HG02763 (cell line): ENCODE data around the gene SLC35D3.
"Not testable (repeated sequence)": the region's sequence is repeated elsewhere in the genome, so short reads cannot be mapped to it uniquely, and the experiment has no call there.

ENCODE experiments used
- ATAC-seq: cut with Tn5 transposase; IDR thresholded peaks from one replicate; pipeline ENCODE4 v1.9.1; 2021; ENCODE audit warnings: mild to moderate bottlenecking, moderate library complexity; ENCODE audit not compliant: unreplicated experiment

Gene SLC35D3

GRCh38 chr6:136921936-136922684 is at the start of gene SLC35D3:
TSS of gene SLC35D3 (plus strand) at chr6:136922301. CDS start at chr6:136922429, 128 bp downstream.
- ATAC-seq = no peak

GRCh38 chr6:136873748-136874147 is 48.4 kb upstream of the SLC35D3 start:
- ATAC-seq = no peak

- ATAC-seq = not testable (repeated sequence)
Measured at GRCh38 chr6:136876469-136876868, 45.6 kb upstream of the SLC35D3 start.

GRCh38 chr6:136880748-136881460 is 41.2 kb upstream of the SLC35D3 start:
- ATAC-seq = no peak

GRCh38 chr6:136886091-136886490 is 36.0 kb upstream of the SLC35D3 start:
- ATAC-seq = no peak

GRCh38 chr6:136887953-136888352 is 34.1 kb upstream of the SLC35D3 start:
- ATAC-seq = no peak

- ATAC-seq = no peak
Measured at GRCh38 chr6:136889271-136890193, 32.6 kb upstream of the SLC35D3 start.

- no peak for ATAC-seq
Measured at GRCh38 chr6:136890194-136890839, 31.8 kb upstream of the SLC35D3 start.

GRCh38 chr6:136890986-136891385 is 31.1 kb upstream of the SLC35D3 start:
- ATAC-seq = no peak

- no peak for ATAC-seq
Measured at GRCh38 chr6:136893187-136893586, 28.9 kb upstream of the SLC35D3 start.

GRCh38 chr6:136895901-136896300 is 26.2 kb upstream of the SLC35D3 start:
- ATAC-seq = no peak

- no peak for ATAC-seq
Measured at GRCh38 chr6:136897071-136897470, 25.0 kb upstream of the SLC35D3 start.

GRCh38 chr6:136901212-136901784 is 20.8 kb upstream of the SLC35D3 start:
- ATAC-seq = no peak

GRCh38 chr6:136904477-136904876 is 17.6 kb upstream of the SLC35D3 start:
- not testable (repeated sequence) for ATAC-seq

GRCh38 chr6:136914947-136915346 is 7.2 kb upstream of the SLC35D3 start:
- ATAC-seq = no peak

- no peak for ATAC-seq
Measured at GRCh38 chr6:136918706-136919105, 3.4 kb upstream of the SLC35D3 start.

- no peak for ATAC-seq
Measured at GRCh38 chr6:136920216-136920615, 1.9 kb upstream of the SLC35D3 start.

- ATAC-seq = no peak
Measured at GRCh38 chr6:136920671-136921380, 1.3 kb upstream of the SLC35D3 start.

GRCh38 chr6:136921381-136921935 is 643 bp upstream of the SLC35D3 start:
- ATAC-seq = no peak

- no peak for ATAC-seq
Measured at GRCh38 chr6:136922685-136923006, 545 bp downstream of the SLC35D3 start.
